ENCODE results near the gene MKNK2. TPM values are rescaled to one million over a fixed set of nuclear protein-coding genes. Genes with fewer than 3 reads are reported as not detected.

The MKNK2 gene
- total and polyA plus RNA-seq, 2 donors (not counting 1 experiment from before 2014, with no cell fraction given), result 440 to 777 TPM

- ChIA-PET POLR2A (interaction anchor here (0.5 to 4.3 kb wide), 8 partner anchors 10 to 241 kb away, joined by 3 to 41 read pairs (median 6); partner anchors contain the start of genes IZUMO4, MKNK2 and MOB3A), CTCF (interaction anchor here (0.7 to 1.0 kb wide), 3 partner anchors 10 to 27 kb away, joined by 3 to 4 read pairs (median 3); no protein-coding TSS in a partner anchor)
- H3K27ac Mint-ChIP-seq, result peak overlapping the region; percentile 95
- Histone ChIP-seq H3K4me2 (replicated peaks; ENCODE audit: low read depth, low read length, poor library complexity, severe bottlenecking) (peak overlapping the region; percentile 98), H4K20me1 (ENCODE audit: control insufficient read depth, insufficient read depth, low read length, poor library complexity, severe bottlenecking) (no peaks in the 10 kb centered on the region), H3K79me2 (ENCODE audit: control insufficient read depth, insufficient read depth, low read length) (peaks cover 61% of the 10 kb centered on the region), H3K27me3 (replicated peaks in 1 of 4; ENCODE audit: control extremely low read depth in 1 of 4, control insufficient read depth in 3 of 4, insufficient read depth in 4 of 4, low read length in 3 of 4) (no peaks in the 10 kb centered on the region), H2AFZ (ENCODE audit: insufficient read depth, low read depth, low read length, poor library complexity, severe bottlenecking) (no peak overlapping the region), H3K9ac (ENCODE audit: low read length) (peak overlapping the region; percentile 89), H3K9me3 (ENCODE audit: control extremely low read depth in 1 of 3, control insufficient read depth in 2 of 3, insufficient read depth in 1 of 3, low read length in 2 of 3) (no peaks in the 10 kb centered on the region), H3K36me3 (replicated peaks in 1 of 2; ENCODE audit: control extremely low read depth in 1 of 2, control insufficient read depth in 1 of 2, extremely low read depth in 1 of 2, insufficient read depth in 2 of 2, low read length in 1 of 2) (no peaks in the 10 kb centered on the region), H3K4me1 (ENCODE audit: control insufficient read depth in 2 of 2, insufficient read depth in 2 of 2, low read length in 2 of 2) (peaks cover 24 to 61% of the 10 kb centered on the region in 2 donors), H3K4me3 (ENCODE audit: control extremely low read depth in 1 of 5, extremely low read depth in 1 of 5, insufficient read depth in 1 of 5, low read depth in 2 of 5, low read length in 4 of 5) (peak overlapping the region in 3 of 5 experiments; percentile 78 to 94 (median 84)), H3K27ac (ENCODE audit: low read length in 2 of 2) (no peak overlapping the region)
- no peak for TF ChIP-seq EZH2 (IDR thresholded peaks at IDR 0.05; ENCODE audit: borderline replicate concordance, insufficient read depth, low read depth, low read length, poor library complexity, severe bottlenecking)
- TF ChIP-seq CTCF (IDR thresholded peaks at IDR 0.05), result no peak
- WGBS (ENCODE audit: insufficient coverage), result 57% methylated on average over 10 of the region's 10 CpGs
- peak overlapping the region; percentile 95 for H3K4me3 Mint-ChIP-seq
- H3K4me1 Mint-ChIP-seq, result peaks cover 40% of the 10 kb centered on the region
- no peaks in the 10 kb centered on the region for H3K9me3 Mint-ChIP-seq (ENCODE audit: insufficient read depth)
- H3K27me3 Mint-ChIP-seq, result no peaks in the 10 kb centered on the region
- DNase-seq, result no peak
- intact Hi-C loops (cut with micrococcal nuclease), result no loop called here
- no peak for ATAC-seq (ENCODE audit: low read depth)
Observed at GRCh38 chr19:2062389-2062729, 11.3 kb upstream of the MKNK2 start.

All from B cell (primary cell).